ENCODE measurements around the gene CCL22.

- TF ChIP-seq REST (tag by site-specific recombination; IDR thresholded peaks at IDR 0.05): no peak
- TF ChIP-seq ZNF701 (tag by site-specific recombination; IDR thresholded peaks at IDR 0.05): no peak
- no peak for TF ChIP-seq AEBP2 (tag by site-specific recombination; IDR thresholded peaks at IDR 0.05; ENCODE audit: borderline replicate concordance)
- no peak for TF ChIP-seq ZNF169 (tag by site-specific recombination; IDR thresholded peaks at IDR 0.05)
- TF ChIP-seq KLF1 (tag by site-specific recombination; IDR thresholded peaks at IDR 0.05): no peak
- TF ChIP-seq CTCF (tag by site-specific recombination; IDR thresholded peaks at IDR 0.05): no peak
- TF ChIP-seq ZNF585B (tag by site-specific recombination; IDR thresholded peaks at IDR 0.05): no peak
These were observed 26.5 kb downstream of the CCL22 start for GRCh38 chr16:57385083-57385482.

Data from HEK293 (cell line).